WERI-Rb-1 (cell line): Measurements from ENCODE around the gene PUS10.

ENCODE experiments used
- DNase-seq: peaks from one replicate; pipeline ENCODE4 v3.0.0-alpha.2; 2020
- H3K27ac ChIP-seq: fragments of 250-450 bp; sonication (Bioruptor Pico); 2 replicates; pipeline ENCODE4 v1.5.1; 2020; ENCODE audit warnings: mild to moderate bottlenecking, moderate library complexity
- H3K27me3 ChIP-seq: fragments of 250-450 bp; sonication (Bioruptor Pico); 2 replicates; pipeline ENCODE4 v1.5.1; 2021; ENCODE audit warnings: mild to moderate bottlenecking, low read depth, moderate library complexity; ENCODE audit not compliant: insufficient read depth, severe bottlenecking
- H3K36me3 ChIP-seq: fragments of 250-450 bp; sonication (Bioruptor Pico); 2 replicates; pipeline ENCODE4 v1.5.1; 2020; ENCODE audit warnings: mild to moderate bottlenecking, moderate library complexity
- H3K4me3 ChIP-seq: 2 replicates; pipeline ENCODE4 v1.5.1; 2011; ENCODE audit warnings: low read depth, mild to moderate bottlenecking, control low read depth, low read length
- H3K9me3 ChIP-seq: fragments of 250-450 bp; sonication (Bioruptor Pico); 2 replicates; pipeline ENCODE4 v1.5.1; 2021; ENCODE audit warnings: mild to moderate bottlenecking, moderate library complexity; ENCODE audit not compliant: severe bottlenecking
- CTCF ChIP-seq: IDR thresholded peaks from 2 replicates; pipeline ENCODE4 v1.5.1; 2011; ENCODE audit warnings: low read depth, mild to moderate bottlenecking, control low read depth, inconsistent platforms, low read length

Gene PUS10

GRCh38 chr2:60964651-60965498 lies 53.2 kb downstream of the PUS10 start:
- H3K27ac ChIP-seq = no peak overlapping the region
- DNase-seq = no peak

GRCh38 chr2:60963190-60963589 lies 54.9 kb downstream of the PUS10 start:
- no peak for DNase-seq
- Histone ChIP-seq H3K27me3 (no peaks in the 10 kb centered on the region), H3K27ac (no peak overlapping the region), H3K4me3 (no peak overlapping the region), H3K36me3 (no peaks in the 10 kb centered on the region), H3K9me3 (no peaks in the 10 kb centered on the region)
- TF ChIP-seq CTCF = no peak

More at GRCh38 chr2:60964651-60965498, 53.2 kb downstream of the PUS10 start:
- TF ChIP-seq CTCF = no peak
- Histone ChIP-seq H3K36me3 (no peaks in the 10 kb centered on the region), H3K9me3 (no peaks in the 10 kb centered on the region), H3K4me3 (no peak overlapping the region), H3K27me3 (no peaks in the 10 kb centered on the region)

GRCh38 chr2:60962528-60962927 lies 55.5 kb downstream of the PUS10 start:
- no peak overlapping the region for H3K4me3 ChIP-seq
- no peak for TF ChIP-seq CTCF
- H3K9me3 ChIP-seq = no peaks in the 10 kb centered on the region
- DNase-seq = no peak
- no peaks in the 10 kb centered on the region for H3K27me3 ChIP-seq
- H3K27ac ChIP-seq = no peak overlapping the region
- H3K36me3 ChIP-seq = no peaks in the 10 kb centered on the region

- no peaks in the 10 kb centered on the region for H3K36me3 ChIP-seq
- TF ChIP-seq CTCF = no peak
- H3K27ac ChIP-seq = no peak overlapping the region
- H3K4me3 ChIP-seq = no peak overlapping the region
- H3K27me3 ChIP-seq = no peaks in the 10 kb centered on the region
- DNase-seq = no peak
- no peaks in the 10 kb centered on the region for H3K9me3 ChIP-seq
Measured at GRCh38 chr2:60961457-60961856, 56.6 kb downstream of the PUS10 start.

- H3K4me3 ChIP-seq = no peak overlapping the region
- H3K9me3 ChIP-seq = no peaks in the 10 kb centered on the region
- TF ChIP-seq CTCF = no peak
- H3K27ac ChIP-seq = no peak overlapping the region
- DNase-seq = no peak
- H3K36me3 ChIP-seq = no peaks in the 10 kb centered on the region
- H3K27me3 ChIP-seq = no peaks in the 10 kb centered on the region
Measured at GRCh38 chr2:60960706-60961105, 57.3 kb downstream of the PUS10 start.

- no peaks in the 10 kb centered on the region for H3K27me3 ChIP-seq
- H3K36me3 ChIP-seq = no peaks in the 10 kb centered on the region
- H3K9me3 ChIP-seq = no peaks in the 10 kb centered on the region
- no peak for DNase-seq
- no peak overlapping the region for H3K27ac ChIP-seq
- no peak for TF ChIP-seq CTCF
- no peak overlapping the region for H3K4me3 ChIP-seq
Measured at GRCh38 chr2:60959501-60959900, 58.6 kb downstream of the PUS10 start.
